ENCODE data around the gene MRPS24. TPM values are rescaled to one million over a fixed set of nuclear protein-coding genes. Genes with fewer than 3 reads are reported as not detected.

MRPS24 gene
- total RNA-seq, result 97.3 and 98.0 TPM in 2 replicates

DNA sequence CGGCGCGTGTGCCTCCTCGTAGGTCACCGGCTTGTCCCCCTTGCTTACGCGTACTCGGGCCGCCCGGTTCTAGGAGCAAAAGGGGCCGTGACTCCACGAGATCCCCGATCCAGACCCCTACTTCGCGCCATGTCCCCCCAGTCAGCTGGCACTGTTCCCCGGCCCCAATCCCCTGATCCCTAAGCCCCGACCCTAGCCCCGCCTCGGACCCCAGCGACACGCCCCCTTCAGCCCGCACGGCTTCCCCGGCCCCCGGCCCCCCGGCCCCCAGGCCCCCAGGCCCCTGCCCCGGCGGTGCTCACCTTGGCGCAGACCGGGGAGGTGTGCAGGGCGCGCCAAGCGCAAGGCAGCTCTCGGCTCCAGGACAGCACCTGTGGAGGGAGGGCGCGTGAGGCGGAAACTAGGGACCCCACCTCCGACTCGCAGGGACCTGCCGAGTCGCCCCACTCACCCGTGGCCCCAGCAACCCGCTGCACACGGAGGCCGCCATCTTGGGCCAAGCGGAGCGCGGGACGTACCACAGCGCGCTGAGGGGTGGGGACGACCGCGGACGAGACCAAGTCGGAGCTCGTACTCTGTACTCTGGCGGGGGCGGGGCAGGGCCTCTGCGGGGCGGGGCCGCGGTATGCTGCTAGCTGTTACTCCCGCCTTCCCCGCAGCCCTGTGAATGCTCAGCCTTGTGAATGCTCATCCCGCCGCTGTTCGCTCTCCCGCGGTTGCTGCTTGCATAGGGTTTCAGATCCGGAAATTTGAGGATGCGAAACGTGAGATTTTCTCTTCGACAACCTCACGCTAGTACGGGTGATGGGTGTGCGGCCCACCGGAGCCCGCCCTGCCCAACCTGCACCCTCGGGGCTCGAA is at the start of gene MRPS24:
TSS of gene MRPS24 (minus strand) at position 512 of the 861 bp plus-strand sequence. CDS start at position 490, 22 bp downstream.

DNA sequence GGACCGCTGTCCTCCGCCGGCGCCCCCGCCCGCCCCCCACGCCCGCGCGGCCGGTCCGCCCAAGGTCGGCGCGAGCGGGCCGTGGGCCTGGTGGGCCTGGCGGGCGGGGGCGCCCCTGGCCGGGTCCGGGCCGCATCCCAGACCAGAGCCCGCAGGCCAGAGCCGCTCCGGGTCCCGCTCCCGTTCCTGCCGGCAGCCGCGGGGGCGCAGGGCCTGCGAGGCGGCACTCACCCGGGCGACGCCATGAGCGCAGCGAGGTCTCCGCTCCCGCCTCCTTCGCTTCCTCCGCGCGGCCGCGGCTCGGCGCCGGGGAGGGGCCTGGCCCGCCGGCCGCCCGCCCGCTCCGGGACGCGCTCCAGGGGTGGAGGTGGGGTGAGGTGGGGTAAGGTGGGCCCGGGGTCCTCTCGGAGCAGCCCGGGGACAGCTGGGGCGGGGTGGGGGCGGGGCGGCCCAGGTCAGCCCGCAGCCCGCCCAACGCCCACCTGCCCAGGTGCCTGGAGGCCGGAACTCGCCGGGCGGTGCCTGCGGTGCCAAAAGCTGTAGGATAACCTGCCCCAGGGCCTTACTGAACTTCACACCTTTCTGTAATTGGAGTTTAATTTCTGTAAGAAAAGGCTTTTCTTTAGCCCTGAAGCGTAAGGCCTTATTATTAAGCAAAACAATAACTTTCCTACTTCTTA is 37.2 kb upstream of the MRPS24 start, which contains the start of gene URGCP:
TSS of gene URGCP (minus strand) at position 266 of the 680 bp plus-strand sequence. CDS start at position 245, 21 bp downstream.

Other genes starting within 250 kb of the MRPS24 start
- 31.7 and 34.8 TPM in 2 replicates for gene COA1, start 140.0 kb downstream of the MRPS24 start, total RNA-seq
- gene BLVRA, start 110.8 kb downstream of the MRPS24 start, total RNA-seq, result 39.0 and 47.0 TPM in 2 replicates
- gene URGCP, start 37.1 kb upstream of the MRPS24 start, total RNA-seq, result 22.9 and 25.2 TPM in 2 replicates
- gene UBE2D4, start 56.9 kb upstream of the MRPS24 start, total RNA-seq, result 4.1 and 8.9 TPM in 2 replicates
- gene SPDYE1, start 128.4 kb upstream of the MRPS24 start, total RNA-seq, result not detected in 2 replicates
- gene DBNL, start 175.2 kb upstream of the MRPS24 start, total RNA-seq, result 114 and 122 TPM in 2 replicates
- gene PGAM2, start 196.1 kb upstream of the MRPS24 start, total RNA-seq, result 0.14 and 0.65 TPM in 2 replicates
- 6.0 and 10.5 TPM in 2 replicates for gene POLM, start 213.0 kb upstream of the MRPS24 start, total RNA-seq
- 15.5 and 53.1 TPM in 2 replicates for gene AEBP1, start 234.8 kb upstream of the MRPS24 start, total RNA-seq

Data from smooth muscle cell of bladder (primary cell).